AG04449 (cell line): ENCODE results near the gene ALOX15.
"Not testable (repeated sequence)": the region's sequence is repeated elsewhere in the genome, so short reads cannot be mapped to it uniquely, and the experiment has no call there.

Source experiments
- CTCF ChIA-PET: fragments of 350-600 bp; formaldehyde crosslinking; extraction: SDS; loops from one replicate; lab custom pipeline; 2021; ENCODE audit warnings: antibody characterized with exemption; lab: Yijun Ruan, JAX
- POLR2A ChIA-PET: fragments of 400-600, 350-600 bp; formaldehyde crosslinking; extraction: SDS; loops from one replicate; lab custom pipeline; 2020; ENCODE audit warnings: antibody characterized with exemption, inconsistent platforms; lab: Yijun Ruan, JAX
- DNase-seq: peaks from one replicate; pipeline ENCODE4 v3.0.0-alpha.2; 2010; ENCODE audit warnings: low read depth, low spot score
- H3K4me3 ChIP-seq: 2 replicates; pipeline ENCODE4 v1.5.1; 2011; ENCODE audit warnings: low read depth, mild to moderate bottlenecking, control low read depth, low read length
- CTCF ChIP-seq: IDR thresholded peaks from one replicate; pipeline ENCODE4 v1.5.1; 2011; ENCODE audit warnings: mild to moderate bottlenecking, moderate library complexity, low read length, control low read depth, inconsistent platforms; ENCODE audit not compliant: insufficient read depth; ENCODE audit errors: missing control alignments

ALOX15 gene

GRCh38 chr17:4658478-4659305 lies 17.2 kb upstream of the ALOX15 start:
- no peak overlapping the region for H3K4me3 ChIP-seq
- peak; percentile 29 for DNase-seq
- TF ChIP-seq CTCF: no peak
- POLR2A ChIA-PET: no interaction called here
- CTCF ChIA-PET: interaction anchor here (0.6 to 2.3 kb wide), 3 partner anchors 12 to 92 kb away, joined by 3 to 9 read pairs (median 4); no protein-coding TSS in a partner anchor

- POLR2A ChIA-PET: no interaction called here
- CTCF ChIA-PET: interaction anchor here (1.2 to 2.3 kb wide), 3 partner anchors 11 to 33 kb away, joined by 3 to 9 read pairs (median 4); no protein-coding TSS in a partner anchor
Measured at GRCh38 chr17:4657678-4658077, 16.2 kb upstream of the ALOX15 start.

GRCh38 chr17:4655933-4656332 lies 14.5 kb upstream of the ALOX15 start:
- H3K4me3 ChIP-seq, DNase-seq, POLR2A ChIA-PET: not testable (repeated sequence)
- CTCF ChIA-PET: interaction anchor here (1.7 to 2.3 kb wide), 2 partner anchors 31 to 91 kb away, joined by 6 to 9 read pairs; no protein-coding TSS in a partner anchor

More at GRCh38 chr17:4657678-4658077, 16.2 kb upstream of the ALOX15 start:
- no peak for TF ChIP-seq CTCF
- no peak for DNase-seq
- no peak overlapping the region for H3K4me3 ChIP-seq

GRCh38 chr17:4652997-4653396 lies 11.5 kb upstream of the ALOX15 start:
- no peak for TF ChIP-seq CTCF
- H3K4me3 ChIP-seq: no peak overlapping the region
- ChIA-PET CTCF (interaction anchor here (1.0 kb wide), 1 partner anchor 88 kb away, joined by 3 read pairs; no protein-coding TSS in a partner anchor), POLR2A (no interaction called here)
- DNase-seq: no peak

- ChIA-PET POLR2A (interaction anchor here (0.6 kb wide), 1 partner anchor 13 kb away, joined by 3 read pairs; no protein-coding TSS in a partner anchor), CTCF (interaction anchor here (1.0 to 1.8 kb wide), 3 partner anchors 16 to 117 kb away, joined by 4 to 5 read pairs (median 4); no protein-coding TSS in a partner anchor)
- no peak for DNase-seq
- no peak overlapping the region for H3K4me3 ChIP-seq
- no peak for TF ChIP-seq CTCF
Measured at GRCh38 chr17:4648741-4649140, 7.3 kb upstream of the ALOX15 start.

GRCh38 chr17:4645642-4646041 lies 4.2 kb upstream of the ALOX15 start:
- CTCF ChIA-PET: interaction anchor here (1.4 to 2.4 kb wide), 2 partner anchors 13 to 20 kb away, joined by 6 to 12 read pairs; no protein-coding TSS in a partner anchor
- no peak for TF ChIP-seq CTCF
- no peak for DNase-seq
- POLR2A ChIA-PET: no interaction called here
- no peak overlapping the region for H3K4me3 ChIP-seq
